Panc1 (cell line): Measurements from ENCODE around the gene COL4A1. TPM values are rescaled to one million over a fixed set of nuclear protein-coding genes. Genes with fewer than 3 reads are reported as not detected.

ENCODE experiments used
- ATAC-seq: fragments of 200-7000 bp; cut with Tn5 transposase; 2 replicates; pipeline ENCODE4 v1.9.1; 2020; ENCODE audit warnings: mild to moderate bottlenecking, moderate library complexity
- BruUV-seq: library from RNA; stranded (reverse); fragments of 400-500 nt; replicated peaks from 2 replicates; lab custom pipeline; 2021; lab: Mats Ljungman, UMichigan
- CTCF ChIA-PET: fragments of 300-600 bp; sonication (Branson Sonifier 250); formaldehyde crosslinking; loops from one replicate; lab custom pipeline; 2022; ENCODE audit warnings: antibody characterized with exemption; lab: Charles Lee
- POLR2A ChIA-PET: fragments of 300-600 bp; sonication (Branson Sonifier 250); formaldehyde crosslinking; loops from one replicate; lab custom pipeline; 2022; ENCODE audit warnings: antibody characterized with exemption; lab: Charles Lee
- DNase-seq: peaks from one replicate; pipeline ENCODE4 v3.0.0-alpha.2; 2010; ENCODE audit warnings: low read depth, low spot score
- H3K27ac ChIP-seq: 2 replicates; pipeline ENCODE4 v1.5.1; 2011; ENCODE audit warnings: mild to moderate bottlenecking, low read length, inconsistent platforms
- H3K27me3 ChIP-seq: fragments of 200-500 bp; sonication (Bioruptor generic); 2 replicates; pipeline ENCODE4 v1.6.0; 2014; ENCODE audit warnings: low read length, inconsistent platforms; ENCODE audit not compliant: control insufficient read depth, insufficient read depth
- H3K36me3 ChIP-seq: fragments of 200-500 bp; sonication (Bioruptor generic); 2 replicates; pipeline ENCODE4 v1.5.1; 2014; ENCODE audit warnings: inconsistent platforms, mild to moderate bottlenecking, low read length, moderate library complexity; ENCODE audit not compliant: control insufficient read depth, insufficient read depth
- H3K4me1 ChIP-seq: 2 replicates; pipeline ENCODE4 v1.5.1; 2011; ENCODE audit warnings: inconsistent platforms, mild to moderate bottlenecking, low read length, moderate library complexity; ENCODE audit not compliant: control insufficient read depth, insufficient read depth
- H3K4me3 ChIP-seq, 2 experiments: 2 replicates each; pipeline ENCODE4 v1.5.1; 2011 to 2012; ENCODE audit warnings: low read depth in 2 of 2, low read length in 2 of 2, mild to moderate bottlenecking in 2 of 2, inconsistent platforms in 1 of 2, moderate library complexity in 1 of 2
- H3K9me3 ChIP-seq: fragments of 200-500 bp; sonication (Bioruptor generic); 2 replicates; pipeline ENCODE4 v1.5.1; 2014; ENCODE audit warnings: low read depth, mild to moderate bottlenecking, inconsistent platforms, low read length, moderate library complexity; ENCODE audit not compliant: control insufficient read depth, insufficient read depth
- POLR2AphosphoS5 ChIP-seq: IDR thresholded peaks from 2 replicates; pipeline ENCODE4 v1.6.1; 2012; ENCODE audit warnings: mild to moderate bottlenecking, low read depth, low read length, moderate library complexity
- REST ChIP-seq, 2 experiments: IDR thresholded peaks; 2 replicates each; pipeline ENCODE4 v1.6.1; 2011 to 2012; ENCODE audit warnings: low read depth in 2 of 2, control low read depth in 1 of 2, low read length in 1 of 2, mild to moderate bottlenecking in 1 of 2, moderate library complexity in 1 of 2; ENCODE audit not compliant: insufficient read depth in 1 of 2
- SIN3A ChIP-seq: IDR thresholded peaks from 2 replicates; pipeline ENCODE4 v1.6.1; 2012; ENCODE audit warnings: low read depth, mild to moderate bottlenecking, low read length, moderate library complexity, borderline replicate concordance; ENCODE audit not compliant: insufficient read depth
- TCF7L2 ChIP-seq: IDR thresholded peaks from 2 replicates; pipeline ENCODE4 v1.6.1; 2011; ENCODE audit warnings: mild to moderate bottlenecking, low read depth, low read length, inconsistent platforms
- in situ Hi-C: cut with HindIII; loops from 2 replicates; pipeline ENCODE4 v1.10.0; 2016; ENCODE audit warnings: low sequenced_read_pairs, low pct_unique_long_range_greater_than_20kb
- intact Hi-C: fragments of 100-400 bp; cut with micrococcal nuclease; formaldehyde crosslinking; loops from one replicate; pipeline ENCODE4 v1.10.0; 2022; ENCODE audit not compliant: unreplicated experiment
- total RNA-seq: library from RNA; stranded (reverse); gene quantifications from one replicate; pipeline ENCODE4 v1.2.1, GENCODE V29; 2021; ENCODE audit not compliant: unreplicated experiment
- TF ChIP-seq, protein P1 (sequence below): fragments of 450-650 bp; IDR thresholded peaks from 2 replicates; pipeline ENCODE4 v1.5.1; 2017; ENCODE audit warnings: mild to moderate bottlenecking

The COL4A1 gene
- total RNA-seq, 1 experiment from 2014 or later, result 1.1 TPM

GRCh38 chr13:110240943-110241342, 66.0 kb downstream of the COL4A1 start:
- intact Hi-C loops, result no loop called here
- TF ChIP-seq POLR2AphosphoS5, result no peak
- no peak for TF ChIP-seq SIN3A
- TF ChIP-seq, protein P1, sequence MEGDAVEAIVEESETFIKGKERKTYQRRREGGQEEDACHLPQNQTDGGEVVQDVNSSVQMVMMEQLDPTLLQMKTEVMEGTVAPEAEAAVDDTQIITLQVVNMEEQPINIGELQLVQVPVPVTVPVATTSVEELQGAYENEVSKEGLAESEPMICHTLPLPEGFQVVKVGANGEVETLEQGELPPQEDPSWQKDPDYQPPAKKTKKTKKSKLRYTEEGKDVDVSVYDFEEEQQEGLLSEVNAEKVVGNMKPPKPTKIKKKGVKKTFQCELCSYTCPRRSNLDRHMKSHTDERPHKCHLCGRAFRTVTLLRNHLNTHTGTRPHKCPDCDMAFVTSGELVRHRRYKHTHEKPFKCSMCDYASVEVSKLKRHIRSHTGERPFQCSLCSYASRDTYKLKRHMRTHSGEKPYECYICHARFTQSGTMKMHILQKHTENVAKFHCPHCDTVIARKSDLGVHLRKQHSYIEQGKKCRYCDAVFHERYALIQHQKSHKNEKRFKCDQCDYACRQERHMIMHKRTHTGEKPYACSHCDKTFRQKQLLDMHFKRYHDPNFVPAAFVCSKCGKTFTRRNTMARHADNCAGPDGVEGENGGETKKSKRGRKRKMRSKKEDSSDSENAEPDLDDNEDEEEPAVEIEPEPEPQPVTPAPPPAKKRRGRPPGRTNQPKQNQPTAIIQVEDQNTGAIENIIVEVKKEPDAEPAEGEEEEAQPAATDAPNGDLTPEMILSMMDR, result no peak
- Histone ChIP-seq H3K27me3 (no peaks in the 10 kb centered on the region), H3K27ac (no peak overlapping the region), H3K4me3 (no peak overlapping the region), H3K4me1 (no peaks in the 10 kb centered on the region), H3K9me3 (no peaks in the 10 kb centered on the region), H3K36me3 (no peaks in the 10 kb centered on the region)
- BruUV-seq, result no TSS peak
- CTCF ChIA-PET, result no interaction called here
- POLR2A ChIA-PET, result no interaction called here
- in situ Hi-C loops, result no loop called here
- DNase-seq, result no peak
- ATAC-seq, result no peak

GRCh38 chr13:110240352-110240751, 66.6 kb downstream of the COL4A1 start:
- Histone ChIP-seq H3K4me1 (no peaks in the 10 kb centered on the region), H3K9me3 (no peaks in the 10 kb centered on the region), H3K27me3 (no peaks in the 10 kb centered on the region), H3K27ac (no peak overlapping the region), H3K4me3 (no peak overlapping the region), H3K36me3 (no peaks in the 10 kb centered on the region)
- in situ Hi-C loops (no loop called here), intact Hi-C loops (no loop called here)
- ATAC-seq, result no peak
- POLR2A ChIA-PET, result no interaction called here
- CTCF ChIA-PET, result no interaction called here
- no peak for DNase-seq
- no peak for TF ChIP-seq TCF7L2
- no peak for TF ChIP-seq POLR2AphosphoS5
- TF ChIP-seq SIN3A, result no peak
- TF ChIP-seq, protein P1, result no peak
- TF ChIP-seq REST (IDR thresholded peaks at IDR 0.05; ENCODE audit: insufficient read depth in 1 of 2, low read depth in 2 of 2, low read length in 1 of 2), result no peak
- BruUV-seq, result no TSS peak
